ENCODE data around the gene ETV6.

DNA sequence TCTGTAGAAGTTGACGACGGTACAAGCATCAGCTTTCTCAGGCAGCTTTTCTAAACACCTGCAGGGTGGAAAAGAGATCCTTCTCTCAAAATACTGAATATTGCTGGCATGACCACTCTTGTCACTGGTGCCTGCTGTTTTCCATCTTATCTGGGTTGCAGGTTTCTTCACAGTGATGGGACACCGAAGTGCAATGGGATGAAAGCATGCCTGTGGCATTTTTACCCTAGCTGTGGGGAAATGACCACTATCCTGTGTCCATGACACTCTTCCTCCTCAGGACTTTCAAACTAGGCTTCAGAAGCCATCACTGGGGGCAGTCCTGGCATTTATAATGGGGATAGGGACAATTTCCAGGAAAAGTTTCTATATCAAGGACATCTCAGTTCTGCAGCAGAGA lies 98.5 kb downstream of the ETV6 start:
- TF ChIP-seq, protein P1, sequence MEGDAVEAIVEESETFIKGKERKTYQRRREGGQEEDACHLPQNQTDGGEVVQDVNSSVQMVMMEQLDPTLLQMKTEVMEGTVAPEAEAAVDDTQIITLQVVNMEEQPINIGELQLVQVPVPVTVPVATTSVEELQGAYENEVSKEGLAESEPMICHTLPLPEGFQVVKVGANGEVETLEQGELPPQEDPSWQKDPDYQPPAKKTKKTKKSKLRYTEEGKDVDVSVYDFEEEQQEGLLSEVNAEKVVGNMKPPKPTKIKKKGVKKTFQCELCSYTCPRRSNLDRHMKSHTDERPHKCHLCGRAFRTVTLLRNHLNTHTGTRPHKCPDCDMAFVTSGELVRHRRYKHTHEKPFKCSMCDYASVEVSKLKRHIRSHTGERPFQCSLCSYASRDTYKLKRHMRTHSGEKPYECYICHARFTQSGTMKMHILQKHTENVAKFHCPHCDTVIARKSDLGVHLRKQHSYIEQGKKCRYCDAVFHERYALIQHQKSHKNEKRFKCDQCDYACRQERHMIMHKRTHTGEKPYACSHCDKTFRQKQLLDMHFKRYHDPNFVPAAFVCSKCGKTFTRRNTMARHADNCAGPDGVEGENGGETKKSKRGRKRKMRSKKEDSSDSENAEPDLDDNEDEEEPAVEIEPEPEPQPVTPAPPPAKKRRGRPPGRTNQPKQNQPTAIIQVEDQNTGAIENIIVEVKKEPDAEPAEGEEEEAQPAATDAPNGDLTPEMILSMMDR (IDR thresholded peaks at IDR 0.05) = no peak
- no peak for TF ChIP-seq TCF7L2 (IDR thresholded peaks at IDR 0.05; ENCODE audit: low read depth, low read length)
- TF ChIP-seq, protein P2, sequence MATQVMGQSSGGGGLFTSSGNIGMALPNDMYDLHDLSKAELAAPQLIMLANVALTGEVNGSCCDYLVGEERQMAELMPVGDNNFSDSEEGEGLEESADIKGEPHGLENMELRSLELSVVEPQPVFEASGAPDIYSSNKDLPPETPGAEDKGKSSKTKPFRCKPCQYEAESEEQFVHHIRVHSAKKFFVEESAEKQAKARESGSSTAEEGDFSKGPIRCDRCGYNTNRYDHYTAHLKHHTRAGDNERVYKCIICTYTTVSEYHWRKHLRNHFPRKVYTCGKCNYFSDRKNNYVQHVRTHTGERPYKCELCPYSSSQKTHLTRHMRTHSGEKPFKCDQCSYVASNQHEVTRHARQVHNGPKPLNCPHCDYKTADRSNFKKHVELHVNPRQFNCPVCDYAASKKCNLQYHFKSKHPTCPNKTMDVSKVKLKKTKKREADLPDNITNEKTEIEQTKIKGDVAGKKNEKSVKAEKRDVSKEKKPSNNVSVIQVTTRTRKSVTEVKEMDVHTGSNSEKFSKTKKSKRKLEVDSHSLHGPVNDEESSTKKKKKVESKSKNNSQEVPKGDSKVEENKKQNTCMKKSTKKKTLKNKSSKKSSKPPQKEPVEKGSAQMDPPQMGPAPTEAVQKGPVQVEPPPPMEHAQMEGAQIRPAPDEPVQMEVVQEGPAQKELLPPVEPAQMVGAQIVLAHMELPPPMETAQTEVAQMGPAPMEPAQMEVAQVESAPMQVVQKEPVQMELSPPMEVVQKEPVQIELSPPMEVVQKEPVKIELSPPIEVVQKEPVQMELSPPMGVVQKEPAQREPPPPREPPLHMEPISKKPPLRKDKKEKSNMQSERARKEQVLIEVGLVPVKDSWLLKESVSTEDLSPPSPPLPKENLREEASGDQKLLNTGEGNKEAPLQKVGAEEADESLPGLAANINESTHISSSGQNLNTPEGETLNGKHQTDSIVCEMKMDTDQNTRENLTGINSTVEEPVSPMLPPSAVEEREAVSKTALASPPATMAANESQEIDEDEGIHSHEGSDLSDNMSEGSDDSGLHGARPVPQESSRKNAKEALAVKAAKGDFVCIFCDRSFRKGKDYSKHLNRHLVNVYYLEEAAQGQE (IDR thresholded peaks at IDR 0.05; ENCODE audit: insufficient read depth in 1 of 2, low read depth in 2 of 2, low read length in 1 of 2) = no peak
- TF ChIP-seq POLR2AphosphoS5 (IDR thresholded peaks at IDR 0.05; ENCODE audit: low read depth, low read length) = no peak

Data from Panc1 (cell line).